Endodermal cell (in vitro differentiated cells): ENCODE measurements around the gene KLHL41. TPM values are rescaled to one million over a fixed set of nuclear protein-coding genes. Genes with fewer than 3 reads are reported as not detected.
"Not testable (repeated sequence)": the region's sequence is repeated elsewhere in the genome, so short reads cannot be mapped to it uniquely, and the experiment has no call there.

Experiments used
- DNase-seq: peaks from one replicate; pipeline ENCODE4 v3.0.0-alpha.2; 2017
- H3K27ac ChIP-seq: 2 replicates; pipeline ENCODE4 v1.5.1; 2013; ENCODE audit warnings: mild to moderate bottlenecking, low read depth, low read length, moderate library complexity
- H3K27me3 ChIP-seq: 2 replicates; pipeline ENCODE4 v1.6.1; 2013; ENCODE audit warnings: mild to moderate bottlenecking, low read length, moderate library complexity; ENCODE audit not compliant: insufficient read depth, control insufficient read depth, poor library complexity, severe bottlenecking
- H3K36me3 ChIP-seq: 2 replicates; pipeline ENCODE4 v1.7.0; 2013; ENCODE audit warnings: mild to moderate bottlenecking, low read length, moderate library complexity; ENCODE audit not compliant: control insufficient read depth, insufficient read depth
- H3K4me1 ChIP-seq: one replicate; pipeline ENCODE4 v1.7.0; 2013; ENCODE audit warnings: low read length; ENCODE audit not compliant: control insufficient read depth, insufficient read depth
- H3K4me3 ChIP-seq: 2 replicates; pipeline ENCODE4 v1.5.1; 2013; ENCODE audit warnings: mild to moderate bottlenecking, low read length, moderate library complexity
- H3K9ac ChIP-seq: 2 replicates; pipeline ENCODE4 v1.6.1; 2013; ENCODE audit warnings: mild to moderate bottlenecking, low read length, moderate library complexity; ENCODE audit not compliant: poor library complexity, severe bottlenecking; ENCODE audit errors: extremely low read depth
- H3K9me3 ChIP-seq: 2 replicates; pipeline ENCODE4 v1.6.1; 2013; ENCODE audit warnings: mild to moderate bottlenecking, low read length, moderate library complexity; ENCODE audit not compliant: control insufficient read depth
- H3K27ac Mint-ChIP-seq: 2 replicates; pipeline ENCODE4 v1.8.0; 2020; ENCODE audit warnings: mixed read lengths
- H3K27me3 Mint-ChIP-seq: 2 replicates; pipeline ENCODE4 v1.8.0; 2021; ENCODE audit warnings: mild to moderate bottlenecking, mixed read lengths; ENCODE audit not compliant: insufficient read depth
- H3K36me3 Mint-ChIP-seq: 2 replicates; pipeline ENCODE4 v1.8.0; 2020; ENCODE audit warnings: low read depth, mixed read lengths
- H3K4me1 Mint-ChIP-seq: 2 replicates; pipeline ENCODE4 v1.8.0; 2020; ENCODE audit warnings: mixed read lengths
- H3K4me3 Mint-ChIP-seq: 2 replicates; pipeline ENCODE4 v1.8.0; 2020; ENCODE audit warnings: mild to moderate bottlenecking, moderate library complexity, mixed read lengths
- H3K9me3 Mint-ChIP-seq: 2 replicates; pipeline ENCODE4 v1.8.0; 2020; ENCODE audit warnings: mild to moderate bottlenecking, mixed read lengths
- WGBS, 2 experiments: methylation state at CpG; one replicate each; pipeline versions ENCODE4 v1.1.5 to v1.1.7; 2013; ENCODE audit warnings: missing lambda C conversion rate in 2 of 2, mixed read lengths in 1 of 2; ENCODE audit not compliant: insufficient coverage in 1 of 2, insufficient read length in 1 of 2; 5-methylcytosine and 5-hydroxymethylcytosine counted together
- total RNA-seq, 2 donors: library from RNA; stranded (reverse); fragmentation: NEBNext Ultra II Directional in 1 of 2; extraction: Animal tissue kit (Norgen Biotek cat#: 25700) in 1 of 2; gene quantifications; 2 replicates in 1 of 2; 3 replicates in 1 of 2; pipeline ENCODE4 v1.2.1, GENCODE V29; 2021
- TF ChIP-seq, protein P1 (sequence below): fragments of 200-600 bp; sonication (generic); conservative IDR thresholded peaks from 2 replicates; pipeline ENCODE4 v1.5.0; 2021; ENCODE audit warnings: antibody characterized with exemption, mild to moderate bottlenecking

KLHL41 gene
- total RNA-seq, 2 donors from 2014 or later = not detected

DNA sequence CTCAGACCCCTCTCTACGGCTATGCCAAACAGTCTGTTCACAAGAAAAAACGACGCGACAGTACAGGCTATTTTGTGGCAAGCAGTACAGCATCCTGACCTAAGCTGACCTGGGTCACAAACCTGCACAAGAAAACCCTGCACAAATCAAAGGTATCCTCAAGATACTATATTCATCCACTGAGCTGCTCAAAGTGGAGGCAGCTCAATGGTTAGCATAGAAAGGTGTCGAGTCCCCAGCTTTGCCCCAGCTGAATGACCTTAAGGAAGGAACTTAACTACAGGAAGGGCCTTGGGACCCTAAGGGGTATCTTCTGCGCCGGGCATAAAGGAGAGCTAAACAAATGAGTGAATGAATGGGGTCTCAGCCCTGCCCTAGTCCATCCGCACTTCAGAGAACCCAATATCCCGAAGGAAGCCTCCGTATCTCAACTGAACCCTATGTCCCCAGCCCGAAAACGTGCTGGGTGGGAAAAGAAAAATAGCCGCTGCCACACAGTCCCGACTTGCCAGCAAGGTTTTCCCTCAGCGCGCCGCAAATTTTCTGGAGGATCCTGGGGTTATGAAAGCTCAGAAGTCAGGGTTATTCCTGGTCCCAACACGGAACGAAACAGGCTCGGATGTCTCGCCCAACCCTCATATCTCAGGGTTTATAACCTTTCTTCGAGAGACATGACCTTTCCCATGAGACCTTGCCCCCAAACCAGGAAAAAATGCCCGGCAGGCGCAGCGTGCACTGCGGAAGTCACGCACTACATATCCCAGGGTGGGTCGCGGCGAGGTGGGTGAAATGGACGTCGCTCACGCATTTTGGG lies 63.9 kb downstream of the KLHL41 start, which contains the start of gene FASTKD1:
Gene FASTKD1, minus strand, starts transcription at position 706 of the 814 bp plus-strand sequence. CDS start 1,836 bp downstream, outside the sequence.
- H3K4me3 ChIP-seq = peak within 1 kb of the TSS; percentile 95
- peak within 1 kb of the TSS; percentile 55 for H3K9ac ChIP-seq
- peaks cover 9% of the 10 kb centered on the region for H3K36me3 ChIP-seq
- Mint-ChIP-seq H3K4me1 (peaks cover 6% of the 10 kb centered on the region), H3K9me3 (peaks cover 12% of the 10 kb centered on the region), H3K36me3 (peaks cover 15% of the 10 kb centered on the region), H3K27me3 (peaks cover 10% of the 10 kb centered on the region), H3K27ac (peak within 1 kb of the TSS; percentile 98), H3K4me3 (peak within 1 kb of the TSS; percentile 97)
- H3K27me3 ChIP-seq = no peaks in the 10 kb centered on the region
- peak; percentile 97 for DNase-seq
- H3K4me1 ChIP-seq = peaks cover 6% of the 10 kb centered on the region
- TF ChIP-seq, protein P1, sequence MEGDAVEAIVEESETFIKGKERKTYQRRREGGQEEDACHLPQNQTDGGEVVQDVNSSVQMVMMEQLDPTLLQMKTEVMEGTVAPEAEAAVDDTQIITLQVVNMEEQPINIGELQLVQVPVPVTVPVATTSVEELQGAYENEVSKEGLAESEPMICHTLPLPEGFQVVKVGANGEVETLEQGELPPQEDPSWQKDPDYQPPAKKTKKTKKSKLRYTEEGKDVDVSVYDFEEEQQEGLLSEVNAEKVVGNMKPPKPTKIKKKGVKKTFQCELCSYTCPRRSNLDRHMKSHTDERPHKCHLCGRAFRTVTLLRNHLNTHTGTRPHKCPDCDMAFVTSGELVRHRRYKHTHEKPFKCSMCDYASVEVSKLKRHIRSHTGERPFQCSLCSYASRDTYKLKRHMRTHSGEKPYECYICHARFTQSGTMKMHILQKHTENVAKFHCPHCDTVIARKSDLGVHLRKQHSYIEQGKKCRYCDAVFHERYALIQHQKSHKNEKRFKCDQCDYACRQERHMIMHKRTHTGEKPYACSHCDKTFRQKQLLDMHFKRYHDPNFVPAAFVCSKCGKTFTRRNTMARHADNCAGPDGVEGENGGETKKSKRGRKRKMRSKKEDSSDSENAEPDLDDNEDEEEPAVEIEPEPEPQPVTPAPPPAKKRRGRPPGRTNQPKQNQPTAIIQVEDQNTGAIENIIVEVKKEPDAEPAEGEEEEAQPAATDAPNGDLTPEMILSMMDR = no peak
- no peak within 1 kb of the TSS for H3K27ac ChIP-seq
- WGBS, 2 experiments = 0 to 1% methylated on average over 16 to 33 of the region's 33 CpGs
- H3K9me3 ChIP-seq = no peaks in the 10 kb centered on the region

DNA sequence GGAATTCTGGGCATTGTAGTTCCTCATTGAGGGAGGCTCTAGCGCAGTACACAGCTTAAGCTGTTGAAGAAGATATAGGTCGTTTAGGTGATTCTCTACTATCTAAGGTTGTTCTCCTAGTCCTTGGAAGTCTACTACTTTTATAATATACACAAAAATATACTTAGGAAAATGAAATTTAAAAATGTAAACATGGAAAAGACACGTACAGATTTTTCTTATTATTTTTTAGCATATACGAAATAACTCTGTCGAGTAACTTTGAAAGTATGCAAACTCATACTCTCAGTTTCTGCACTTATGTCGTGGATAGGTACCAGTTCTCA lies 64.4 kb downstream of the KLHL41 start:
- peak overlapping the region; percentile 97 for H3K4me3 Mint-ChIP-seq
- Histone ChIP-seq H3K9me3 (no peaks in the 10 kb centered on the region), H3K27ac (no peak overlapping the region), H3K4me1 (peaks cover 6% of the 10 kb centered on the region), H3K36me3 (peaks cover 9% of the 10 kb centered on the region), H3K9ac (no peak overlapping the region), H3K4me3 (peak overlapping the region; percentile 95), H3K27me3 (peaks cover 4% of the 10 kb centered on the region)
- peaks cover 15% of the 10 kb centered on the region for H3K36me3 Mint-ChIP-seq
- H3K27me3 Mint-ChIP-seq = peaks cover 15% of the 10 kb centered on the region
- TF ChIP-seq, protein P1 = no peak
- WGBS, 2 experiments = 66 to 70% methylated on average over 4 of the region's 6 CpGs
- H3K4me1 Mint-ChIP-seq = peaks cover 6% of the 10 kb centered on the region
- peaks cover 12% of the 10 kb centered on the region for H3K9me3 Mint-ChIP-seq
- peak overlapping the region; percentile 98 for H3K27ac Mint-ChIP-seq
- no peak for DNase-seq

DNA sequence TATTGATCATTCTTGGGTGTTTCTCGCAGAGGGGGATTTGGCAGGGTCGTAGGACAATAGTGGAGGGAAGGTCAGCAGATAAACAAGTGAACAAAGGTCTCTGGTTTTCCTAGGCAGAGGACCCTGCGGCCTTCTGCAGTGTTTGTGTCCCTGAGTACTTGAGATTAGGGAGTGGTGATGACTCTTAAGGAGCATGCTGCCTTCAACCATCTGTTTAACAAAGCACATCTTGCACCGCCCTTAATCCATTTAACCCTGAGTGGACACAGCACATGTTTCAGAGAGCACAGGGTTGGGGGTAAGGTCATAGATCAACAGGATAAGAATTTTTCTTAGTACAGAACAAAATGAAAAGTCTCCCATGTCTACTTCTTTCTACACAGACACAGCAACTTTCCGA lies 65.0 kb downstream of the KLHL41 start:
- WGBS, 2 experiments = 96% methylated on average over 1 of the region's 5 CpGs; no CpG with 5 or more reads in 1 of the 2 experiments
- H3K27me3 Mint-ChIP-seq = peaks cover 21% of the 10 kb centered on the region

DNA sequence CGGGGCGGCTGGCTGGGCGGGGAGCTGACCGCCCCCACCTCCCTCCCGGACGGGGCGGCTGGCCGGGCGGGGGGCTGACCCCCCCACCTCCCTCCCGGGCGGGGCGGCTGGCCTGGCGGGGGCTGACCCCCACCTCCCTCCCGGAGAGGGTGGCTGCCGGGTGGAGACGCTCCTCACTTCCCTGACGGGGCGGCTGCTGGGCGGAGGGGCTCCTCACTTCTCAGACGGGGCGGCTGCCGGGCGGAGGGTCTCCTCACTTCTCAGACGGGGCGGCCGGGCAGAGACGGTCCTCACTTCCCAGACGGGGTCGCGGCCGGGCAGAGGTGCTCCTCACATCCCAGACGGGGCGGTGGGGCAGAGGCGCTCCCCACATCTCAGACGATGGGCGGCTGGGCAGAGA lies 65.8 kb downstream of the KLHL41 start:
- H3K27me3 Mint-ChIP-seq = peaks cover 28% of the 10 kb centered on the region
- not testable (repeated sequence) for H3K4me3 Mint-ChIP-seq, H3K27ac ChIP-seq, DNase-seq, H3K27me3 ChIP-seq, H3K9ac ChIP-seq, H3K4me1 Mint-ChIP-seq, H3K4me1 ChIP-seq, H3K4me3 ChIP-seq, H3K9me3 ChIP-seq, H3K36me3 Mint-ChIP-seq, H3K36me3 ChIP-seq, H3K27ac Mint-ChIP-seq
- 96 to 100% methylated on average over 4 to 25 of the region's 36 CpGs for WGBS, 2 experiments
- H3K9me3 Mint-ChIP-seq = peaks cover 12% of the 10 kb centered on the region

More for the DNA sequence above, 65.0 kb downstream of the KLHL41 start:
- H3K36me3 Mint-ChIP-seq = peaks cover 12% of the 10 kb centered on the region
- not testable (repeated sequence) for H3K27ac Mint-ChIP-seq, H3K4me3 Mint-ChIP-seq, H3K36me3 ChIP-seq, H3K27ac ChIP-seq, DNase-seq, H3K4me1 ChIP-seq, H3K9me3 ChIP-seq, H3K27me3 ChIP-seq, H3K9ac ChIP-seq, H3K4me3 ChIP-seq, H3K4me1 Mint-ChIP-seq
- H3K9me3 Mint-ChIP-seq = peaks cover 12% of the 10 kb centered on the region

Other genes starting within 250 kb of the KLHL41 start
- 1 to 10 TPM; 2.2 to 3.5 TPM for gene LRP2, start 147.2 kb upstream of the KLHL41 start, total RNA-seq
- 1 to 10 TPM; 3.2 to 6.5 TPM for gene BBS5, start 30.2 kb upstream of the KLHL41 start, total RNA-seq
- gene FASTKD1, start 64.2 kb downstream of the KLHL41 start, total RNA-seq = 10 to 100 TPM; 45.2 to 56.0 TPM
- 10 to 100 TPM; 59.5 to 72.7 TPM for gene PPIG, start 74.6 kb downstream of the KLHL41 start, total RNA-seq
- gene CFAP210, start 184.7 kb downstream of the KLHL41 start, total RNA-seq = 1 to 10 TPM in 1 of 2 donors, under 1 TPM in 1; 0.70 to 1.9 TPM
- 1 to 10 TPM; 6.3 to 7.3 TPM for gene PHOSPHO2, start 184.8 kb downstream of the KLHL41 start, total RNA-seq
- gene KLHL23, start 224.1 kb downstream of the KLHL41 start, total RNA-seq = 10 to 100 TPM; 43.4 to 61.9 TPM